Neural crest cell (in vitro differentiated cells): ENCODE results near the gene PADI1. TPM values are rescaled to one million over a fixed set of nuclear protein-coding genes. Genes with fewer than 3 reads are reported as not detected.

Experiments
- DNase-seq: peaks from one replicate; pipeline ENCODE4 v3.0.0; 2021; ENCODE audit warnings: low read depth, mixed read lengths, low spot score
- H3K27ac Mint-ChIP-seq: one replicate; pipeline ENCODE4 v1.8.0; 2021; ENCODE audit warnings: mild to moderate bottlenecking, mixed read lengths; ENCODE audit not compliant: unreplicated experiment
- H3K27me3 Mint-ChIP-seq: 2 replicates; pipeline ENCODE4 v1.8.0; 2021; ENCODE audit warnings: low read depth, mild to moderate bottlenecking, mixed read lengths
- H3K36me3 Mint-ChIP-seq: 2 replicates; pipeline ENCODE4 v1.8.0; 2021; ENCODE audit warnings: low read depth, mild to moderate bottlenecking, mixed read lengths
- H3K4me1 Mint-ChIP-seq: 2 replicates; pipeline ENCODE4 v1.8.0; 2021; ENCODE audit warnings: mixed read lengths
- H3K4me3 Mint-ChIP-seq: one replicate; pipeline ENCODE4 v1.8.0; 2021; ENCODE audit warnings: mild to moderate bottlenecking, mixed read lengths
- H3K9me3 Mint-ChIP-seq: 2 replicates; pipeline ENCODE4 v1.8.0; 2021; ENCODE audit warnings: mixed read lengths
- microRNA-seq: library from miRNA; unstranded; fragments of <30 nt; microRNA quantifications from one replicate; pipeline ENCODE4, GENCODE V29; 2020
- total RNA-seq: library from RNA; stranded (reverse); gene quantifications from 2 replicates; pipeline ENCODE4 v1.2.1, GENCODE V29; 2021
- TF ChIP-seq, protein P1 (sequence below): fragments of 200-600 bp; sonication (generic); conservative IDR thresholded peaks from 2 replicates; pipeline ENCODE4 v1.5.0; 2021; ENCODE audit warnings: antibody characterized with exemption, mild to moderate bottlenecking

Gene PADI1
- total RNA-seq, 1 donor from 2014 or later, result not detected

GRCh38 chr1:17293681-17294425 lies 88.9 kb downstream of the PADI1 start:
- Mint-ChIP-seq H3K4me1 (no peaks in the 10 kb centered on the region), H3K27ac (no peak overlapping the region), H3K36me3 (no peaks in the 10 kb centered on the region), H3K27me3 (peaks cover 18% of the 10 kb centered on the region), H3K4me3 (no peak overlapping the region), H3K9me3 (no peaks in the 10 kb centered on the region)
- TF ChIP-seq, protein P1, sequence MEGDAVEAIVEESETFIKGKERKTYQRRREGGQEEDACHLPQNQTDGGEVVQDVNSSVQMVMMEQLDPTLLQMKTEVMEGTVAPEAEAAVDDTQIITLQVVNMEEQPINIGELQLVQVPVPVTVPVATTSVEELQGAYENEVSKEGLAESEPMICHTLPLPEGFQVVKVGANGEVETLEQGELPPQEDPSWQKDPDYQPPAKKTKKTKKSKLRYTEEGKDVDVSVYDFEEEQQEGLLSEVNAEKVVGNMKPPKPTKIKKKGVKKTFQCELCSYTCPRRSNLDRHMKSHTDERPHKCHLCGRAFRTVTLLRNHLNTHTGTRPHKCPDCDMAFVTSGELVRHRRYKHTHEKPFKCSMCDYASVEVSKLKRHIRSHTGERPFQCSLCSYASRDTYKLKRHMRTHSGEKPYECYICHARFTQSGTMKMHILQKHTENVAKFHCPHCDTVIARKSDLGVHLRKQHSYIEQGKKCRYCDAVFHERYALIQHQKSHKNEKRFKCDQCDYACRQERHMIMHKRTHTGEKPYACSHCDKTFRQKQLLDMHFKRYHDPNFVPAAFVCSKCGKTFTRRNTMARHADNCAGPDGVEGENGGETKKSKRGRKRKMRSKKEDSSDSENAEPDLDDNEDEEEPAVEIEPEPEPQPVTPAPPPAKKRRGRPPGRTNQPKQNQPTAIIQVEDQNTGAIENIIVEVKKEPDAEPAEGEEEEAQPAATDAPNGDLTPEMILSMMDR, result no peak
- DNase-seq, result no peak

DNA sequence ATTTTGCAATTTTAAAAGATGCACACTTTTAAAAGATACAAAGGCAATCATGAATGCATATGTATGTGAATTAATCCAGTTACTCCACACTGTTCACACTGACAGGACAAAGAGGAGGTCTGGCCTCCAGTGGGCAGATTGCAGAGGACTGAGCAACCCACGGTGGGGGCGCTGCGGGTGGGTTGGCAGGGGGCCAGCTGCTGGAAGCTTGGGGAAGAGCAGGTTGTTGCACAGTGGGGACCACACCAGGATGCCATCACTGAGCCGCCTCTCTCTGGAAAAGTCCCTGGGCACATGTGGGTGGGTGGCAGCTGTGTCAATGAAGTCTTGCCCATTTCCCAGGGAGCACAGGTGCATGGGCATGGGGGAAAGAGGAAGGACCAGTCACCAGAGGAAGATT lies 90.4 kb downstream of the PADI1 start:
- Mint-ChIP-seq H3K36me3 (no peaks in the 10 kb centered on the region), H3K9me3 (no peaks in the 10 kb centered on the region), H3K27me3 (peaks cover 23% of the 10 kb centered on the region), H3K4me1 (no peaks in the 10 kb centered on the region), H3K27ac (no peak overlapping the region), H3K4me3 (no peak overlapping the region)
- TF ChIP-seq, protein P1, result no peak
- DNase-seq, result no peak

Small RNA genes within 50 kb of the gene (microRNA-seq; reads per million reads assigned to microRNA genes)
- not detected for gene MIR3972

Other genes starting within 250 kb of the PADI1 start
- 81.6 and 83.4 TPM in 2 replicates for gene MFAP2, start 224.5 kb upstream of the PADI1 start, total RNA-seq
- gene ATP13A2, start 193.2 kb upstream of the PADI1 start, total RNA-seq, result 53.9 and 59.0 TPM in 2 replicates
- 47.2 and 58.6 TPM in 2 replicates for gene SDHB, start 151.1 kb upstream of the PADI1 start, total RNA-seq
- 0.16 and 0.20 TPM in 2 replicates for gene PADI2, start 85.7 kb upstream of the PADI1 start, total RNA-seq
- gene PADI3, start 44.0 kb downstream of the PADI1 start, total RNA-seq, result not detected in 2 replicates
- not detected in 2 replicates for gene PADI4, start 103.1 kb downstream of the PADI1 start, total RNA-seq
- not detected in 2 replicates for gene PADI6, start 167.1 kb downstream of the PADI1 start, total RNA-seq
- 224 and 225 TPM in 2 replicates for gene RCC2, start 234.5 kb downstream of the PADI1 start, total RNA-seq